ENCODE results near the gene EEF1AKMT4. TPM values are rescaled to one million over a fixed set of nuclear protein-coding genes. Genes with fewer than 3 reads are reported as not detected.

EEF1AKMT4 gene
- total and polyA plus RNA-seq, 2 donors (not counting 1 experiment from before 2014, with no cell fraction given) = 1.2 to 2.1 TPM

DNA sequence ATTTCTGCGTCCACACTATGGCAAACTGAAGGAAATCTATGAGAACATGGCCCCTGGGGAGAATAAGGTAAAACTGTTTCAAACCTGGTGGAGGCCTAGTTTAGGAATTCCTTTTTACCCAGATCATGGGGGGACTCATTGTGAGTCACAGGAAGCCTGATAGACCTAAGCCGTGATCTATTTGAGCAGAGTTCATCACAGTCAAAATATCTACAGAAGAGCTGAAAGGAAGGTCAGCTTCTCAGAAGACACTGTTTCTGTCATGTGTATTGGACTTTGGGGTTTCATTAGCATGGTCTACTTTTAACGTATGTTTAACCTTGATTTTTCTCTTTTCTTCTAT, 50.9 kb downstream of the EEF1AKMT4 start:
- H3K9me3 ChIP-seq (ENCODE audit: control insufficient read depth, insufficient read depth, low read depth, low read length) = no peaks in the 10 kb centered on the region
- DNase-seq (ENCODE audit: low read depth in 2 of 2) = peak in 1 of 2 donors; percentile 72

GRCh38 chr3:184305577-184305976, 56.1 kb downstream of the EEF1AKMT4 start:
- Histone ChIP-seq H4K20me1 (ENCODE audit: control insufficient read depth, extremely low read depth, insufficient read depth, low read length) (no peaks in the 10 kb centered on the region), H2AFZ (ENCODE audit: low read length) (no peak overlapping the region), H3K9me3 (ENCODE audit: control insufficient read depth, insufficient read depth, low read depth, low read length) (no peaks in the 10 kb centered on the region), H3K4me3 (replicated peaks in 1 of 4; ENCODE audit: control extremely low read depth in 1 of 4, insufficient read depth in 1 of 4, low read depth in 3 of 4, low read length in 4 of 4) (no peak overlapping the region), H3K27me3 (ENCODE audit: control insufficient read depth, insufficient read depth, low read length) (no peaks in the 10 kb centered on the region), H3K4me2 (ENCODE audit: extremely low read depth, insufficient read depth, low read length) (no peak overlapping the region), H3K4me1 (ENCODE audit: control insufficient read depth, extremely low read depth, insufficient read depth, low read length) (peaks cover under 1% of the 10 kb centered on the region), H3K36me3 (ENCODE audit: control insufficient read depth, insufficient read depth, low read length) (peaks cover 27% of the 10 kb centered on the region), H3K79me2 (ENCODE audit: control insufficient read depth, insufficient read depth, low read length) (peaks cover 29% of the 10 kb centered on the region), H3K27ac (ENCODE audit: insufficient read depth, low read length) (no peak overlapping the region), H3K9ac (ENCODE audit: insufficient read depth, low read length) (no peak overlapping the region)
- DNase-seq (ENCODE audit: low read depth in 2 of 2) = peak in 1 of 2 donors; percentile 29
- no peak for TF ChIP-seq EZH2 (IDR thresholded peaks at IDR 0.05; ENCODE audit: low read length, missing control alignments)
- TF ChIP-seq, protein P1, sequence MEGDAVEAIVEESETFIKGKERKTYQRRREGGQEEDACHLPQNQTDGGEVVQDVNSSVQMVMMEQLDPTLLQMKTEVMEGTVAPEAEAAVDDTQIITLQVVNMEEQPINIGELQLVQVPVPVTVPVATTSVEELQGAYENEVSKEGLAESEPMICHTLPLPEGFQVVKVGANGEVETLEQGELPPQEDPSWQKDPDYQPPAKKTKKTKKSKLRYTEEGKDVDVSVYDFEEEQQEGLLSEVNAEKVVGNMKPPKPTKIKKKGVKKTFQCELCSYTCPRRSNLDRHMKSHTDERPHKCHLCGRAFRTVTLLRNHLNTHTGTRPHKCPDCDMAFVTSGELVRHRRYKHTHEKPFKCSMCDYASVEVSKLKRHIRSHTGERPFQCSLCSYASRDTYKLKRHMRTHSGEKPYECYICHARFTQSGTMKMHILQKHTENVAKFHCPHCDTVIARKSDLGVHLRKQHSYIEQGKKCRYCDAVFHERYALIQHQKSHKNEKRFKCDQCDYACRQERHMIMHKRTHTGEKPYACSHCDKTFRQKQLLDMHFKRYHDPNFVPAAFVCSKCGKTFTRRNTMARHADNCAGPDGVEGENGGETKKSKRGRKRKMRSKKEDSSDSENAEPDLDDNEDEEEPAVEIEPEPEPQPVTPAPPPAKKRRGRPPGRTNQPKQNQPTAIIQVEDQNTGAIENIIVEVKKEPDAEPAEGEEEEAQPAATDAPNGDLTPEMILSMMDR (conservative IDR thresholded peaks at IDR 0.05 in 1 of 2, IDR thresholded peaks at IDR 0.05 in 1 of 2; ENCODE audit: low read depth in 1 of 2, low read length in 2 of 2) = peak in 1 of 2 donors; percentile 39

More for the DNA sequence above, 50.9 kb downstream of the EEF1AKMT4 start:
- H3K4me1 ChIP-seq (ENCODE audit: control insufficient read depth, extremely low read depth, insufficient read depth, low read length) = peaks cover 5% of the 10 kb centered on the region
- peak overlapping the region; percentile 91 for H3K27ac ChIP-seq (ENCODE audit: insufficient read depth, low read length)
- H3K4me3 ChIP-seq (replicated peaks in 1 of 4; ENCODE audit: control extremely low read depth in 1 of 4, insufficient read depth in 1 of 4, low read depth in 3 of 4, low read length in 4 of 4) = peak overlapping the region; percentile 88 to 99 (median 98)
- peak overlapping the region; percentile 88 for H3K4me2 ChIP-seq (ENCODE audit: extremely low read depth, insufficient read depth, low read length)
- H3K9ac ChIP-seq (ENCODE audit: insufficient read depth, low read length) = no peak overlapping the region
- H4K20me1 ChIP-seq (ENCODE audit: control insufficient read depth, extremely low read depth, insufficient read depth, low read length) = no peaks in the 10 kb centered on the region
- no peak for TF ChIP-seq EZH2 (IDR thresholded peaks at IDR 0.05; ENCODE audit: low read length, missing control alignments)
- TF ChIP-seq, protein P1 (conservative IDR thresholded peaks at IDR 0.05 in 1 of 2, IDR thresholded peaks at IDR 0.05 in 1 of 2; ENCODE audit: low read depth in 1 of 2, low read length in 2 of 2) = no peak
- no peaks in the 10 kb centered on the region for H3K27me3 ChIP-seq (ENCODE audit: control insufficient read depth, insufficient read depth, low read length)
- H3K36me3 ChIP-seq (ENCODE audit: control insufficient read depth, insufficient read depth, low read length) = peaks cover 12% of the 10 kb centered on the region
- peaks cover 44% of the 10 kb centered on the region for H3K79me2 ChIP-seq (ENCODE audit: control insufficient read depth, insufficient read depth, low read length)
- no peak overlapping the region for H2AFZ ChIP-seq (ENCODE audit: low read length)

DNA sequence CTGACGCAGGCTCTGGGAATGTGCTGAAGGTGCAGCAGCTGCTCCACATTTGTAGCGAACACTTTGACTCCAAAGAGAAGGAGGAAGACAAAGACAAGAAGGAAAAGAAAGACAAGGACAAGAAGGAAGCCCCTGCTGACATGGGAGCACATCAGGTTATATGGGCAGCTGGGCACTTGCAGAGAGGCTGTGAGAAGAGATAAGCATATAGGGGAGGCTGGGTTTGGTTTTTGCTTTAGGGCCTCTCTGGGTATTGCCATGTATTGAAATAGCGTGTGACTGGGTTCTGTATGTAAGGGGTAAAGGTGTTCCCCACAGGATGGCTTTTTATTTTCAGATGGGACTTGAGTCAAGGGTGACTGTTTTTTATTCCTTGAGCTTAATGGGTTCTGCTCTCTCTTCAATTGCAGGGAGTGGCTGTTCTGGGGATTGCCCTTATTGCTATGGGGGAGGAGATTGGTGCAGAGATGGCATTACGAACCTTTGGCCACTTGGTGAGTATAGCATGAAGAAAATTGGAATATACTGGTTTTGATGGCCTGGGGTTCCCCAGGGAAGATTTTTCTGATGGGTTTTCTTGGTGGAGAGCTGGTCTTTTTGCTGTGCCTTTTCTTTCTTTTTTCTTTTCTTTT, 57.0 kb downstream of the EEF1AKMT4 start:
- no peak overlapping the region for H2AFZ ChIP-seq (ENCODE audit: low read length)
- peaks cover 22% of the 10 kb centered on the region for H3K79me2 ChIP-seq (ENCODE audit: control insufficient read depth, insufficient read depth, low read length)
- H3K9me3 ChIP-seq (ENCODE audit: control insufficient read depth, insufficient read depth, low read depth, low read length) = no peaks in the 10 kb centered on the region
- no peaks in the 10 kb centered on the region for H3K4me1 ChIP-seq (ENCODE audit: control insufficient read depth, extremely low read depth, insufficient read depth, low read length)
- no peak for DNase-seq (ENCODE audit: low read depth in 2 of 2)
- no peak overlapping the region for H3K27ac ChIP-seq (ENCODE audit: insufficient read depth, low read length)
- peaks cover 27% of the 10 kb centered on the region for H3K36me3 ChIP-seq (ENCODE audit: control insufficient read depth, insufficient read depth, low read length)
- H4K20me1 ChIP-seq (ENCODE audit: control insufficient read depth, extremely low read depth, insufficient read depth, low read length) = no peaks in the 10 kb centered on the region
- H3K27me3 ChIP-seq (ENCODE audit: control insufficient read depth, insufficient read depth, low read length) = no peaks in the 10 kb centered on the region
- H3K4me3 ChIP-seq (replicated peaks in 1 of 4; ENCODE audit: control extremely low read depth in 1 of 4, insufficient read depth in 1 of 4, low read depth in 3 of 4, low read length in 4 of 4) = no peak overlapping the region
- no peak overlapping the region for H3K9ac ChIP-seq (ENCODE audit: insufficient read depth, low read length)
- TF ChIP-seq, protein P1 (conservative IDR thresholded peaks at IDR 0.05 in 1 of 2, IDR thresholded peaks at IDR 0.05 in 1 of 2; ENCODE audit: low read depth in 1 of 2, low read length in 2 of 2) = no peak
- TF ChIP-seq EZH2 (IDR thresholded peaks at IDR 0.05; ENCODE audit: low read length, missing control alignments) = no peak
- H3K4me2 ChIP-seq (ENCODE audit: extremely low read depth, insufficient read depth, low read length) = no peak overlapping the region
